Cardiac fibroblast (primary cell): ENCODE data around the gene CCL13.

Experiments
- DNase-seq, 2 donors: peaks; one replicate each; pipeline versions ENCODE4 v3.0.0 to v3.0.0-alpha.2; 2010; ENCODE audit warnings: low read depth in 2 of 2
- H3K4me3 ChIP-seq, 2 donors: replicated peaks in 1 of 2; 1 replicate in 1 of 2; 2 replicates in 1 of 2; pipeline ENCODE4 v1.5.1; 2011; ENCODE audit warnings: low read depth in 2 of 2, low read length in 2 of 2, mild to moderate bottlenecking in 2 of 2, moderate library complexity in 1 of 2
- TF ChIP-seq, protein P1 (sequence below): IDR thresholded peaks from one replicate; pipeline ENCODE4 v1.5.1; 2011; ENCODE audit warnings: low read depth, mild to moderate bottlenecking, low read length, inconsistent platforms

The CCL13 gene

DNA sequence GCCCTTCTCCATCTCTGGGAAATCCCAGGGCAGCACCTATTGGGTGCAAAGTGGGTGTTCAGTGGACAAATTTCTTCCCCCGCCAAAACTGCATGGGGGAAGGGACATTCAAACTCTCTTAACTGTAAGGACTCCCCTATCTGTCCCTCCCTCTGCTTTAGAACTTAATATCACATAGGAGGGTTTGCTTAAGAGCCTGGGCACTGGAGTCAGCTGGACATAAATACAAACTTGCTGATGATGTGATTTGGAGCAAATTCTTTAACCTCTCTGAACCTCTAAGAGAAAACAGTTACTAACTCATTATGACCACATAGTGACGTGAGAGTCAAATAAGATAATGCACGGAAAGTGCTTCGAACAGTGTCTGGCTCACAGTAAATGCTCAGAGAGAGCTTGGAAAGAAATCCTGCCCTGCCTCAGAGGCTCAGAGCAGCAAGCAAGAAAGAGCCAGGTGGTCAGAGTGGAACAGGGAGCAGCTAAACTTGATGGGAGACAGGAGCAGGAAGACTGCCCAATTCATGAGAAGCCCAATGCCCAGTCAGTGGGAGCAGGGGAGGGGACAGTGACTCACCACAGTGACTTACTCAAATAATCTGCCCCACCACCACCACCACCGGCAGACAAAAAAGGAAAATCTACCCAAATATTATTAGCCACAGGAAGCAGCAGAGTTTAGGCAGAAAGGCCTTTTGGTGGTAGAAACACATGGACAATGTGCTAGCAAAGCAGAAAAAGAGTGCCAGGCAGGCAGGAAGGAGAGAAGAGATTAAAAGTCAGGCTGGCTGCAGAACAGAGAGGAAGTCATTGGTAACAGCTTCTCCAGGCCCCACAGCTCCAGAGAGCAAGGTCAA lies 30.6 kb downstream of the CCL13 start:
- TF ChIP-seq, protein P1, sequence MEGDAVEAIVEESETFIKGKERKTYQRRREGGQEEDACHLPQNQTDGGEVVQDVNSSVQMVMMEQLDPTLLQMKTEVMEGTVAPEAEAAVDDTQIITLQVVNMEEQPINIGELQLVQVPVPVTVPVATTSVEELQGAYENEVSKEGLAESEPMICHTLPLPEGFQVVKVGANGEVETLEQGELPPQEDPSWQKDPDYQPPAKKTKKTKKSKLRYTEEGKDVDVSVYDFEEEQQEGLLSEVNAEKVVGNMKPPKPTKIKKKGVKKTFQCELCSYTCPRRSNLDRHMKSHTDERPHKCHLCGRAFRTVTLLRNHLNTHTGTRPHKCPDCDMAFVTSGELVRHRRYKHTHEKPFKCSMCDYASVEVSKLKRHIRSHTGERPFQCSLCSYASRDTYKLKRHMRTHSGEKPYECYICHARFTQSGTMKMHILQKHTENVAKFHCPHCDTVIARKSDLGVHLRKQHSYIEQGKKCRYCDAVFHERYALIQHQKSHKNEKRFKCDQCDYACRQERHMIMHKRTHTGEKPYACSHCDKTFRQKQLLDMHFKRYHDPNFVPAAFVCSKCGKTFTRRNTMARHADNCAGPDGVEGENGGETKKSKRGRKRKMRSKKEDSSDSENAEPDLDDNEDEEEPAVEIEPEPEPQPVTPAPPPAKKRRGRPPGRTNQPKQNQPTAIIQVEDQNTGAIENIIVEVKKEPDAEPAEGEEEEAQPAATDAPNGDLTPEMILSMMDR: no peak
- DNase-seq: peak; percentile 54 to 71

GRCh38 chr17:34387566-34387965 lies 31.3 kb downstream of the CCL13 start:
- TF ChIP-seq, protein P1: no peak
- H3K4me3 ChIP-seq: no peak overlapping the region
- no peak for DNase-seq

More for the DNA sequence above, 30.6 kb downstream of the CCL13 start:
- no peak overlapping the region for H3K4me3 ChIP-seq

DNA sequence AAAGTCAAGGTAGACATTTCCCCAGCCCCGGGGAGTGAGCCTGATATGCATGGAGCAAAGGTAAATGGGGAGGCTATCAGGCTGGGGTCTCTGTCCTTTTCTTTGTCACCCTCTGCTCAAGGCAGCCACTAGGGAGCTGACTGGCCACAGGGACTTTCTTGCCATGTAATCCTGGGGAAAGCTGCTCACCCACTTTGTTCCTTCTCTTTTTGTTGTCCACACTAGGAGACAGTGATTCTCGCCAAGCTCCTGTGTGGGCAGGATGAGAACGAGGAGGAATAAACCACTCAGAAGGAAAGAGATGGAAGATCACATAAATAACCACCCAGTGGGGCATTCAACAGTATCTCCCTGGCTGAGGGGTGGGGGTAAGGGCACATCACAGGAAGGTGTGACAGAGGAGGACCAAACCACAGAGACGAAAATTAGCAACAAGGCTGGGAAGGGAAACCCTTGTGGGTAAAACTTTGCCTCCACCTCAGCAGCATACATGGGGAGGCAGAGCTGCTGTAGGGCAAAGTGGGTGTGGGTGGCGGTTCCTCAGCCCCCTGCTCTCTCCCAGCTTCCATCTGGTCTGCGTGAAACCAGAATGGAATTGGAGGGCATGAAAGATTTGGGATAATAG lies 33.0 kb downstream of the CCL13 start:
- DNase-seq: no peak
- TF ChIP-seq, protein P1: no peak
- no peak overlapping the region for H3K4me3 ChIP-seq

DNA sequence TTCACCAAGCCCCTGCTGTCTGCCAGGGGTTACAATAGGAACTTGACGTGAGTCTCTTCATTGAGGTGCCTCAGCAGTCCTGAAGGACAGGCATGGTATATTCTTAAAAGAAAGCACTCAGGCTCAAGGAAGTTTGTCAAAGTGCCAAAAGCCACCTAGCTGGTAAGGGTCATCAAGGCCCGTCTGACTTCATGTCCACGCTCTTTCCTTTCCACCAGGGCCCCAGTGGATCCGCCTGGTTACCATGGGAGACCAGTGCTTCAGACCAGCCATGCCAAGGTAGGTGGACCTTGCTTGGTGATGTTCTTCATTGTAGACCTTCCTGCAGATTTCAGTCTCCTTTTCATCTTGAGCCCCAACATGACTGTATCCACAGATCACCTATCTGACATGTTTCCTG lies 34.4 kb downstream of the CCL13 start:
- TF ChIP-seq, protein P1: no peak
- DNase-seq: no peak
- H3K4me3 ChIP-seq: no peak overlapping the region

- TF ChIP-seq, protein P1: no peak
- DNase-seq: no peak
- H3K4me3 ChIP-seq: no peak overlapping the region
These were observed 35.0 kb downstream of the CCL13 start for GRCh38 chr17:34391241-34391640.

- H3K4me3 ChIP-seq: no peak overlapping the region
- TF ChIP-seq, protein P1: no peak
- DNase-seq: no peak
These were observed 37.1 kb downstream of the CCL13 start for GRCh38 chr17:34393401-34393800.
